Astrocyte of the spinal cord (primary cell): ENCODE measurements around the gene NEDD1.

Experiments used
- DNase-seq: peaks from one replicate; pipeline ENCODE4 v3.0.0; 2011; ENCODE audit warnings: low read depth, low spot score
- H3K4me3 ChIP-seq: 2 replicates; pipeline ENCODE4 v1.5.1; 2011; ENCODE audit warnings: low read depth, mild to moderate bottlenecking, low read length, moderate library complexity
- in situ Hi-C: cut with HindIII; loops from 2 replicates; pipeline ENCODE4 v1.10.0; 2017; ENCODE audit warnings: low sequenced_read_pairs
- TF ChIP-seq, protein P1 (sequence below): IDR thresholded peaks from 2 replicates; pipeline ENCODE4 v1.5.1; 2012; ENCODE audit warnings: low read depth, mild to moderate bottlenecking, low read length, inconsistent platforms

NEDD1 gene

GRCh38 chr12:96870946-96871345, 36.1 kb upstream of the NEDD1 start:
- no peak overlapping the region for H3K4me3 ChIP-seq
- TF ChIP-seq, protein P1, sequence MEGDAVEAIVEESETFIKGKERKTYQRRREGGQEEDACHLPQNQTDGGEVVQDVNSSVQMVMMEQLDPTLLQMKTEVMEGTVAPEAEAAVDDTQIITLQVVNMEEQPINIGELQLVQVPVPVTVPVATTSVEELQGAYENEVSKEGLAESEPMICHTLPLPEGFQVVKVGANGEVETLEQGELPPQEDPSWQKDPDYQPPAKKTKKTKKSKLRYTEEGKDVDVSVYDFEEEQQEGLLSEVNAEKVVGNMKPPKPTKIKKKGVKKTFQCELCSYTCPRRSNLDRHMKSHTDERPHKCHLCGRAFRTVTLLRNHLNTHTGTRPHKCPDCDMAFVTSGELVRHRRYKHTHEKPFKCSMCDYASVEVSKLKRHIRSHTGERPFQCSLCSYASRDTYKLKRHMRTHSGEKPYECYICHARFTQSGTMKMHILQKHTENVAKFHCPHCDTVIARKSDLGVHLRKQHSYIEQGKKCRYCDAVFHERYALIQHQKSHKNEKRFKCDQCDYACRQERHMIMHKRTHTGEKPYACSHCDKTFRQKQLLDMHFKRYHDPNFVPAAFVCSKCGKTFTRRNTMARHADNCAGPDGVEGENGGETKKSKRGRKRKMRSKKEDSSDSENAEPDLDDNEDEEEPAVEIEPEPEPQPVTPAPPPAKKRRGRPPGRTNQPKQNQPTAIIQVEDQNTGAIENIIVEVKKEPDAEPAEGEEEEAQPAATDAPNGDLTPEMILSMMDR, result no peak
- in situ Hi-C loops, result no loop called here
- DNase-seq, result no peak

- DNase-seq, result no peak
- no peak overlapping the region for H3K4me3 ChIP-seq
- TF ChIP-seq, protein P1, result no peak
- in situ Hi-C loops, result no loop called here
Observed at GRCh38 chr12:96872961-96873360, 34.1 kb upstream of the NEDD1 start.

GRCh38 chr12:96874211-96874610, 32.8 kb upstream of the NEDD1 start:
- TF ChIP-seq, protein P1, result no peak
- in situ Hi-C loops, result no loop called here

DNA sequence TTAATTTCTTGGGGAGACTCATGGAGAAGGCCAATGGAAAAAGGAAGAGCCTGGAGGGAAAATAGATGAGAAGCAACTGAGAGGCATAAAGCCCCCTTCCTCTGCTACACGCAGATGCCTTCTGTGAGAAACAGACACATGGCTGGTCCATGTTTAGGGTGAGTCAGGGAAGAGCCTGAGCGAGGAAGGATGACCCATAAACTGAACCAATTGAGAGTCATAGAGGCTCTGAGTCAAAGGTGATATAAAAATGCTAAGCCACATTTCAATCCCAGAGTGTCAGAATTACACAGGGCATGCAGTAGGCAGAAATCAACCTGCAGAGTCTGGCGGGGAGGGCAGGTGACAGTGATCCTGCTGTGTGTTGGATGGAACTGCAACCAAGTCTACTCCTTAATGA, 30.1 kb upstream of the NEDD1 start:
- no peak for DNase-seq
- TF ChIP-seq, protein P1, result no peak
- in situ Hi-C loops, result no loop called here
- no peak overlapping the region for H3K4me3 ChIP-seq

More at GRCh38 chr12:96874211-96874610, 32.8 kb upstream of the NEDD1 start:
- H3K4me3 ChIP-seq, result no peak overlapping the region
- no peak for DNase-seq

DNA sequence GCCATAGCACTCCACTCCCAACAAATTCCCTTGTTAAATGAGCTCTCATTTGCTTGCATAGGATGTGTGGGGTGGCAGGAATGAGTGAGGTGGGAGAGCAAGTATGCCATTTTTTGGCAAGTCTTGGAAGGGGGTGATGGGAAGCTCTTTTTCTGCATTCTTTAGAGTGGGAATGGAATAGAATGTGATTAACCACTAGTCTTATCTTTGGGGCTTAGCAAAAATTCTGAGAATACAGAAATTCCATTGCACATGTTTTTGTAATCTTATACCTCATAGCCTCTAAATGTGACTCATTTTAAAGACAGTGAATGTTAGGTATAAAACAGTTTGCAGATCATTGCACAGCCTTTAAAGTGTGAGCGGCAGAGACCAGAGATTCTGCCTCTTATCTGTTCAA, 28.4 kb upstream of the NEDD1 start:
- no peak overlapping the region for H3K4me3 ChIP-seq
- peak; percentile 75 for DNase-seq
- in situ Hi-C loops, result no loop called here
- TF ChIP-seq, protein P1, result no peak

DNA sequence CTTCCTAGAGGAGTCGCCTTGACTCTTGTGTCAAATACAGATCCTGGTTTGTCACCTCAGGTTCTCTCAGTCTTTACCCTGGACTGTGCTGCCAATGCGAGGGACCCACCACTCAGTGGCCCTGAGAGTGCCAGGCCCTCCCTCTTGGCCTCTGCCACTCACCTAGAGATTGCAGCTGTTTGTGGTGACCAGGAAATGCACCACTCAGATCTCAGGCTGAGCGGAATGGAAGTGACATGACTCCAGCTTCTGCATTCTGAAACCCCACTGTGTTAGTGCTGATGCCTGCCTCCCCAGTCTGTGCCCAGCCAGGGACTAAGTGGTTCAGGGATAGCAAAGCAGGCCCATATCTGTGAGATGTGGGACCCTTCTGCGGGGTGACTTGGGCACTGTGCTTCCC, 27.8 kb upstream of the NEDD1 start:
- TF ChIP-seq, protein P1, result no peak
- in situ Hi-C loops, result no loop called here
- DNase-seq, result peak; percentile 14
- H3K4me3 ChIP-seq, result no peak overlapping the region

- H3K4me3 ChIP-seq, result no peak overlapping the region
- no peak for DNase-seq
- in situ Hi-C loops, result no loop called here
- TF ChIP-seq, protein P1, result no peak
Observed at GRCh38 chr12:96880220-96880619, 26.8 kb upstream of the NEDD1 start.
